ENCODE results near the gene DHRSX.

GRCh38 chrX:2501559-2502102 is 855 bp upstream of the DHRSX start:
- TF ChIP-seq SUZ12 (IDR thresholded peaks at IDR 0.05; ENCODE audit: extremely low read depth, insufficient read depth, insufficient read length) (no peak), YY1 (IDR thresholded peaks at IDR 0.05; ENCODE audit: insufficient read depth, insufficient read length) (no peak), ZNF274 (IDR thresholded peaks at IDR 0.05; ENCODE audit: low read depth, low read length) (no peak)
